Vagina (tissue), 2 donors: ENCODE measurements around the gene RAB4B. TPM values are rescaled to one million over a fixed set of nuclear protein-coding genes. Genes with fewer than 3 reads are reported as not detected.
"Not testable (repeated sequence)": the region's sequence is repeated elsewhere in the genome, so short reads cannot be mapped to it uniquely, and the experiment has no call there.

Experiments used
- DNase-seq, 2 donors: peaks; one replicate each; pipeline ENCODE4 v3.0.0-alpha.2; 2017; ENCODE audit errors: extremely low spot score in 2 of 2
- H3K27ac ChIP-seq: fragments of 200-600 bp; sonication (generic); one replicate; pipeline ENCODE4 v1.5.1; 2019
- H3K27me3 ChIP-seq: fragments of 200-600 bp; sonication (generic); one replicate; pipeline ENCODE4 v1.5.1; 2019
- H3K36me3 ChIP-seq, 2 donors: fragments of 200-600 bp; sonication (generic); one replicate each; pipeline ENCODE4 v1.5.1; 2017 to 2019
- H3K4me1 ChIP-seq: fragments of 200-600 bp; sonication (generic); one replicate; pipeline ENCODE4 v1.5.1; 2019
- H3K4me3 ChIP-seq, 2 donors: fragments of 200-600 bp; sonication (generic); 1 replicate in 1 of 2; 2 replicates in 1 of 2; pipeline ENCODE4 v1.5.1; 2016 to 2019
- H3K9me3 ChIP-seq: fragments of 200-600 bp; sonication (generic); one replicate; pipeline ENCODE4 v1.5.1; 2019
- CTCF ChIP-seq, 3 experiments: fragments of 450-650 bp in 2 of 3; fragments of 200-600 bp in 1 of 3; sonication (generic) in 1 of 3; IDR thresholded peaks; one replicate each; pipeline ENCODE4 v1.5.1; 2017 to 2019; ENCODE audit warnings: antibody characterized with exemption in 3 of 3, mild to moderate bottlenecking in 2 of 3, moderate library complexity in 2 of 3
- POLR2A ChIP-seq, 2 donors: fragments of 450-650 bp; IDR thresholded peaks; one replicate each; pipeline ENCODE4 v1.6.1; 2017; ENCODE audit warnings: antibody characterized with exemption in 2 of 2, mild to moderate bottlenecking in 2 of 2, moderate library complexity in 2 of 2
- POLR2AphosphoS5 ChIP-seq, 2 donors: sonication (generic); formaldehyde crosslinking; IDR thresholded peaks; one replicate each; pipeline ENCODE4 v1.9.0; 2017; ENCODE audit warnings: antibody characterized with exemption in 2 of 2, mild to moderate bottlenecking in 2 of 2, low read depth in 1 of 2; ENCODE audit not compliant: insufficient read depth in 1 of 2
- intact Hi-C: fragments of 100-400 bp; cut with DNase I; formaldehyde crosslinking; loops from one replicate; pipeline ENCODE4 v1.15.1; 2023
- total RNA-seq: library from RNA; depleted of rRNA; stranded (reverse); fragments of >200 nt; gene quantifications from one replicate; pipeline ENCODE4 v1.2.3, GENCODE V29; 2016

The RAB4B gene
- total RNA-seq, 1 donor from 2014 or later = 22.3 TPM

- TF ChIP-seq CTCF (IDR thresholded peaks at IDR 0.05) (no peak), POLR2AphosphoS5 (IDR thresholded peaks at IDR 0.05; ENCODE audit: insufficient read depth in 1 of 2, low read depth in 1 of 2) (no peak), POLR2A (IDR thresholded peaks at IDR 0.05) (no peak)
- intact Hi-C loops = no loop called here
- no peak for DNase-seq
- no peaks in the 10 kb centered on the region for H3K27me3 ChIP-seq
- peaks cover 0 to 90% of the 10 kb centered on the region in 2 donors for H3K36me3 ChIP-seq
- no peak overlapping the region for H3K27ac ChIP-seq
- no peaks in the 10 kb centered on the region for H3K9me3 ChIP-seq
- no peak overlapping the region for H3K4me3 ChIP-seq
- H3K4me1 ChIP-seq = no peaks in the 10 kb centered on the region
These were observed 15.1 kb upstream of the RAB4B start for GRCh38 chr19:40762754-40763470.

GRCh38 chr19:40763526-40763925 lies 14.5 kb upstream of the RAB4B start:
- Histone ChIP-seq H3K27me3 (no peaks in the 10 kb centered on the region), H3K4me3 (no peak overlapping the region), H3K36me3 (peaks cover 0 to 84% of the 10 kb centered on the region in 2 donors), H3K4me1 (no peaks in the 10 kb centered on the region), H3K9me3 (no peaks in the 10 kb centered on the region), H3K27ac (no peak overlapping the region)
- TF ChIP-seq POLR2A (IDR thresholded peaks at IDR 0.05) (no peak), CTCF (IDR thresholded peaks at IDR 0.05) (no peak), POLR2AphosphoS5 (IDR thresholded peaks at IDR 0.05; ENCODE audit: insufficient read depth in 1 of 2, low read depth in 1 of 2) (no peak)
- intact Hi-C loops = no loop called here
- no peak for DNase-seq

- no peaks in the 10 kb centered on the region for H3K4me1 ChIP-seq
- no peak overlapping the region for H3K27ac ChIP-seq
- no peak for DNase-seq
- H3K9me3 ChIP-seq = no peaks in the 10 kb centered on the region
- intact Hi-C loops = no loop called here
- TF ChIP-seq CTCF (IDR thresholded peaks at IDR 0.05) (no peak), POLR2AphosphoS5 (IDR thresholded peaks at IDR 0.05; ENCODE audit: insufficient read depth in 1 of 2, low read depth in 1 of 2) (no peak), POLR2A (IDR thresholded peaks at IDR 0.05) (no peak)
- no peak overlapping the region for H3K4me3 ChIP-seq
- H3K27me3 ChIP-seq = no peaks in the 10 kb centered on the region
- peaks cover 0 to 80% of the 10 kb centered on the region in 2 donors for H3K36me3 ChIP-seq
These were observed 14.1 kb upstream of the RAB4B start for GRCh38 chr19:40763963-40764362.

GRCh38 chr19:40766385-40766784 lies 11.7 kb upstream of the RAB4B start:
- H3K36me3 ChIP-seq = peaks cover 0 to 56% of the 10 kb centered on the region in 2 donors
- H3K4me3 ChIP-seq, H3K9me3 ChIP-seq, H3K4me1 ChIP-seq, intact Hi-C loops, DNase-seq, H3K27ac ChIP-seq, H3K27me3 ChIP-seq: not testable (repeated sequence)

GRCh38 chr19:40768869-40769268 lies 9.2 kb upstream of the RAB4B start:
- no peak for DNase-seq
- peaks cover 0 to 31% of the 10 kb centered on the region in 2 donors for H3K36me3 ChIP-seq
- H3K27me3 ChIP-seq = no peaks in the 10 kb centered on the region
- H3K4me1 ChIP-seq = no peaks in the 10 kb centered on the region
- intact Hi-C loops = no loop called here
- H3K27ac ChIP-seq = no peak overlapping the region
- no peak overlapping the region for H3K4me3 ChIP-seq
- H3K9me3 ChIP-seq = no peaks in the 10 kb centered on the region
- TF ChIP-seq POLR2A (IDR thresholded peaks at IDR 0.05) = no peak
- TF ChIP-seq CTCF (IDR thresholded peaks at IDR 0.05) = no peak
- no peak for TF ChIP-seq POLR2AphosphoS5 (IDR thresholded peaks at IDR 0.05; ENCODE audit: insufficient read depth in 1 of 2, low read depth in 1 of 2)

- intact Hi-C loops = not testable (repeated sequence)
These were observed 6.8 kb upstream of the RAB4B start for GRCh38 chr19:40771101-40771862.

More at GRCh38 chr19:40771101-40771862, 6.8 kb upstream of the RAB4B start:
- not testable (repeated sequence) for H3K27ac ChIP-seq, H3K36me3 ChIP-seq, DNase-seq, H3K4me3 ChIP-seq, H3K4me1 ChIP-seq, H3K27me3 ChIP-seq, H3K9me3 ChIP-seq
